Measurements from ENCODE around the gene FBXO46. TPM values are rescaled to one million over a fixed set of nuclear protein-coding genes. Genes with fewer than 3 reads are reported as not detected.

The FBXO46 gene
- total and polyA plus RNA-seq, 2 of the 13 experiments (the other 11 are each of a cell fraction or from before 2014, with no cell fraction given) = 6.2 to 6.4 TPM

DNA sequence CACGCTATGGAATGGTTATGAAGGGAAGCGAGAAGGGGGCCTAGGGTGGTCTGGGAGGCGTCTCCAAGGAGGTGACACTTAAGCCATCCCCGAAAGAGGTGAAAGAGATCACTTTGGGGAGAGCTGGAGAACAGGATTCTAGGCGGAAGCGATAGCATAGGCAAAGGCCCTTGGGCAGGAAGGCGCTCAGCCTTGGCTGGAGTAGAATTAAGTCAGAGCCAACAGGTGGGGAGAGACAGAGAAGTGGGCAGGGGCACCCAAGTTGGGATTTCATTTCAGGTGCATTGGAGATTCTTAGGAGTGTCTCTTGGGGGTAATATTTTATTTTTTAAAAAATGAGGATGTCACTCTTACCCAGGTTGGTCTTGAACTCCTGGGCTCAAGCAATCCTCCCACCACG, 48.6 kb downstream of the FBXO46 start:
- 85% methylated on average over 8 of the region's 8 CpGs for WGBS (ENCODE audit: low lambda C conversion rate)
- Histone ChIP-seq H3K9ac (ENCODE audit: insufficient read depth, low read depth, low read length) (peak overlapping the region; percentile 71; the same call in 1 of the 2 replicates), H3K4me2 (ENCODE audit: low read depth, low read length) (peak overlapping the region; percentile 75), H3K4me3 (replicated peaks in 1 of 3; ENCODE audit: insufficient read depth in 1 of 3, low read depth in 2 of 3, low read length in 3 of 3) (peak overlapping the region in 1 of 3 experiments; percentile 68; a peak in 2 of 6 replicates), H3K79me2 (ENCODE audit: insufficient read depth, low read length) (no peaks in the 10 kb centered on the region), H4K20me1 (ENCODE audit: insufficient read depth, low read length) (no peaks in the 10 kb centered on the region), H3K9me3 (ENCODE audit: low read length) (no peaks in the 10 kb centered on the region), H3K4me1 (ENCODE audit: insufficient read depth, low read length) (peaks cover 26% of the 10 kb centered on the region), H3K27ac (ENCODE audit: extremely low read length, insufficient read depth, low read length) (no peak overlapping the region), H2AFZ (ENCODE audit: low read length) (no peak overlapping the region), H3K36me3 (replicated peaks in 1 of 2; ENCODE audit: control insufficient read depth in 1 of 2, insufficient read depth in 2 of 2, low read length in 2 of 2) (peaks cover 1 to 17% of the 10 kb centered on the region in 2 experiments; a peak in 4 of 5 replicates), H3K27me3 (ENCODE audit: control insufficient read depth in 1 of 2, insufficient read depth in 2 of 2, low read length in 2 of 2) (no peaks in the 10 kb centered on the region)
- ChIA-PET CTCF (ENCODE audit: low intra/inter-chr PET ratio, low total read pairs) (interaction anchor here (0.7 to 2.5 kb wide), 3 partner anchors 10 to 91 kb away, joined by 3 to 15 read pairs (median 4); partner anchors contain the start of gene SNRPD2), POLR2A (interaction anchor here (1.2 to 5.3 kb wide), 3 partner anchors 9 to 13 kb away, joined by 5 to 44 read pairs (median 10); partner anchors contain the start of genes QPCTL and SNRPD2)
- FAIRE-seq (no peak), ATAC-seq (no peak), DNase-seq (ENCODE audit: low spot score) (no peak)
- in situ Hi-C loops (cut with HindIII; ENCODE audit: extremely low pct_ligation_motif_present, low pct_unique_long_range_greater_than_20kb) (no loop called here), intact Hi-C loops (cut with micrococcal nuclease; ENCODE audit: unreplicated experiment) (no loop called here)
- no TSS peak for BruUV-seq (replicated peaks)
- TF ChIP-seq ZNF383 (CRISPR knock-in tag; IDR thresholded peaks at IDR 0.05; ENCODE audit: borderline replicate concordance) (no peak), ZNF589 (CRISPR knock-in tag; conservative IDR thresholded peaks at IDR 0.05) (0 out of 2 replicates have a peak, but pooled peaks have one; percentile 6), GABPB1 (CRISPR knock-in tag; IDR thresholded peaks at IDR 0.05) (no peak)

DNA sequence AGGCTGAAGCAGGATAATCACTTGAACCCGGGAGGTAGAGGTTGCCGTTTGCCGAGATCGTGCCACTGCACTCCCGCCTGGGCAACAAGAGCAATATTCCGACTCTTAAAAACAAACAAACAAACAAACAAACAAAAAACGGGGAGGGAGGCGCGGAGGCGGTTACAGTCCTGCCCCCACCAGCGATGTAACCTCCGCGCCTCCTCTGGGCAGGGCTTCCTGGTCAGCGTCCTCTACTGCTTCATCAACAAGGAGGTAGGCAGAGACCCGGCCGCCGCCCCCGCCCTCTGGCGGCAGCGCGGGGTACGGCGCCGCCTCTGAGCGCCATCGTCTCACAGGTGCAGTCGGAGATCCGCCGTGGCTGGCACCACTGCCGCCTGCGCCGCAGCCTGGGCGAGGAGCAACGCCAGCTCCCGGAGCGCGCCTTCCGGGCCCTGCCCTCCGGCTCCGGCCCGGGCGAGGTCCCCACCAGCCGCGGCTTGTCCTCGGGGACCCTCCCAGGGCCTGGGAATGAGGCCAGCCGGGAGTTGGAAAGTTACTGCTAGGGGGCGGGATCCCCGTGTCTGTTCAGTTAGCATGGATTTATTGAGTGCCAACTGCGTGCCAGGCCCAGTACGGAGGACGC, 49.2 kb downstream of the FBXO46 start:
- no peak for FAIRE-seq
- no peaks in the 10 kb centered on the region for H3K79me2 ChIP-seq (ENCODE audit: insufficient read depth, low read length)
- H3K27me3 ChIP-seq (ENCODE audit: control insufficient read depth in 1 of 2, insufficient read depth in 2 of 2, low read length in 2 of 2) = no peaks in the 10 kb centered on the region; a peak in 1 of 5 replicates
- H4K20me1 ChIP-seq (ENCODE audit: insufficient read depth, low read length) = no peaks in the 10 kb centered on the region
- intact Hi-C loops (cut with micrococcal nuclease; ENCODE audit: unreplicated experiment) = no loop called here
- WGBS (ENCODE audit: low lambda C conversion rate) = 11% methylated on average over 18 of the region's 51 CpGs
- H3K4me2 ChIP-seq (ENCODE audit: low read depth, low read length) = peak overlapping the region; percentile 75
- peaks cover 30% of the 10 kb centered on the region for H3K4me1 ChIP-seq (ENCODE audit: insufficient read depth, low read length)
- H3K9ac ChIP-seq (ENCODE audit: insufficient read depth, low read depth, low read length) = peak overlapping the region; percentile 71; the same call in 1 of the 2 replicates
- ATAC-seq = peak; percentile 82
- H3K4me3 ChIP-seq (replicated peaks in 1 of 3; ENCODE audit: insufficient read depth in 1 of 3, low read depth in 2 of 3, low read length in 3 of 3) = peak overlapping the region; percentile 51 to 68 (median 53)
- ChIA-PET POLR2A (interaction anchor here (1.3 to 5.3 kb wide), 2 partner anchors 10 to 12 kb away, joined by 5 to 44 read pairs; partner anchors contain the start of genes QPCTL and SNRPD2), CTCF (ENCODE audit: low intra/inter-chr PET ratio, low total read pairs) (interaction anchor here (1.4 to 2.5 kb wide), 2 partner anchors 39 to 90 kb away, joined by 3 to 15 read pairs; no protein-coding TSS in a partner anchor)
- H3K9me3 ChIP-seq (ENCODE audit: low read length) = no peaks in the 10 kb centered on the region
- no peak overlapping the region for H2AFZ ChIP-seq (ENCODE audit: low read length)
- no TSS peak for BruUV-seq (replicated peaks)
- H3K36me3 ChIP-seq (replicated peaks in 1 of 2; ENCODE audit: control insufficient read depth in 1 of 2, insufficient read depth in 2 of 2, low read length in 2 of 2) = peaks cover 1 to 13% of the 10 kb centered on the region in 2 experiments; a peak in 3 of 5 replicates
- H3K27ac ChIP-seq (ENCODE audit: extremely low read length, insufficient read depth, low read length) = no peak overlapping the region
- in situ Hi-C loops (cut with HindIII; ENCODE audit: extremely low pct_ligation_motif_present, low pct_unique_long_range_greater_than_20kb) = no loop called here
- peak; percentile 63 for DNase-seq (ENCODE audit: low spot score)
- TF ChIP-seq TAF15 (IDR thresholded peaks at IDR 0.05; ENCODE audit: low read depth, low read length, poor library complexity, severe bottlenecking) (no peak), PCBP2 (optimal IDR thresholded peaks at IDR 0.05; ENCODE audit: low read depth, low read length, poor library complexity, severe bottlenecking) (no peak), ZMYM4 (CRISPR knock-in tag; IDR thresholded peaks at IDR 0.05) (no peak), KLF15 (CRISPR knock-in tag; IDR thresholded peaks at IDR 0.05; ENCODE audit: borderline replicate concordance) (no peak), SNAI1 (CRISPR knock-in tag; IDR thresholded peaks at IDR 0.05; ENCODE audit: borderline replicate concordance) (no peak), ZNF496 (CRISPR knock-in tag; IDR thresholded peaks at IDR 0.05; ENCODE audit: insufficient replicate concordance) (no peak), BORCS8-MEF2B (CRISPR knock-in tag; IDR thresholded peaks at IDR 0.05) (peak; percentile 80; the same call in 1 of the 2 replicates), ZNF354B (CRISPR knock-in tag; IDR thresholded peaks at IDR 0.05) (no peak), NR2F6 (IDR thresholded peaks at IDR 0.05) (no peak), NR2F6 (CRISPR knock-in tag; IDR thresholded peaks at IDR 0.05) (no peak; the same call in 1 of the 2 replicates)
- TF ChIP-seq, protein P1, sequence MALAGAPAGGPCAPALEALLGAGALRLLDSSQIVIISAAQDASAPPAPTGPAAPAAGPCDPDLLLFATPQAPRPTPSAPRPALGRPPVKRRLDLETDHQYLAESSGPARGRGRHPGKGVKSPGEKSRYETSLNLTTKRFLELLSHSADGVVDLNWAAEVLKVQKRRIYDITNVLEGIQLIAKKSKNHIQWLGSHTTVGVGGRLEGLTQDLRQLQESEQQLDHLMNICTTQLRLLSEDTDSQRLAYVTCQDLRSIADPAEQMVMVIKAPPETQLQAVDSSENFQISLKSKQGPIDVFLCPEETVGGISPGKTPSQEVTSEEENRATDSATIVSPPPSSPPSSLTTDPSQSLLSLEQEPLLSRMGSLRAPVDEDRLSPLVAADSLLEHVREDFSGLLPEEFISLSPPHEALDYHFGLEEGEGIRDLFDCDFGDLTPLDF (CRISPR knock-in tag; IDR thresholded peaks at IDR 0.05) = no peak
- TF ChIP-seq, protein P2, sequence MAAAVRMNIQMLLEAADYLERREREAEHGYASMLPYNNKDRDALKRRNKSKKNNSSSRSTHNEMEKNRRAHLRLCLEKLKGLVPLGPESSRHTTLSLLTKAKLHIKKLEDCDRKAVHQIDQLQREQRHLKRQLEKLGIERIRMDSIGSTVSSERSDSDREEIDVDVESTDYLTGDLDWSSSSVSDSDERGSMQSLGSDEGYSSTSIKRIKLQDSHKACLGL (CRISPR knock-in tag; IDR thresholded peaks at IDR 0.05) = 0 out of 2 replicates have a peak, but pooled peaks have one; percentile 31
- TF ChIP-seq, protein P3, sequence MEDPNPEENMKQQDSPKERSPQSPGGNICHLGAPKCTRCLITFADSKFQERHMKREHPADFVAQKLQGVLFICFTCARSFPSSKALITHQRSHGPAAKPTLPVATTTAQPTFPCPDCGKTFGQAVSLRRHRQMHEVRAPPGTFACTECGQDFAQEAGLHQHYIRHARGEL (CRISPR knock-in tag; IDR thresholded peaks at IDR 0.05) = no peak
